Lung (tissue), 12 donors: Measurements from ENCODE around the gene CAPN13. TPM values are rescaled to one million over a fixed set of nuclear protein-coding genes. Genes with fewer than 3 reads are reported as not detected.

Experiments
- ATAC-seq: fragments of 200-7000 bp; cut with Tn5 transposase; one replicate; pipeline ENCODE4 v1.9.1; 2020; ENCODE audit warnings: moderate number of reproducible peaks; ENCODE audit not compliant: insufficient read depth, low FRiP score
- DNase-seq, 3 donors: peaks; one replicate each; pipeline ENCODE4 v3.0.0-alpha.2; 2013 to 2017
- H3K27ac ChIP-seq, 2 donors: one replicate each; pipeline ENCODE4 v1.5.1; 2013; ENCODE audit warnings: mild to moderate bottlenecking in 2 of 2, moderate library complexity in 2 of 2, control low read depth in 1 of 2, inconsistent platforms in 1 of 2, low read depth in 1 of 2, low read length in 1 of 2
- H3K27me3 ChIP-seq, 3 donors: one replicate each; pipeline ENCODE4 v1.5.1; 2013; ENCODE audit warnings: low read length in 2 of 3; ENCODE audit not compliant: control insufficient read depth in 3 of 3, insufficient read depth in 3 of 3
- H3K36me3 ChIP-seq, 4 donors: one replicate each; pipeline ENCODE4 v1.5.1; 2013; ENCODE audit warnings: low read length in 4 of 4, mild to moderate bottlenecking in 1 of 4, moderate library complexity in 1 of 4; ENCODE audit not compliant: control insufficient read depth in 4 of 4, insufficient read depth in 4 of 4
- H3K4me1 ChIP-seq, 5 donors: one replicate each; pipeline ENCODE4 v1.5.1; 2013; ENCODE audit warnings: low read length in 5 of 5, mild to moderate bottlenecking in 2 of 5, moderate library complexity in 1 of 5; ENCODE audit not compliant: control insufficient read depth in 5 of 5, insufficient read depth in 5 of 5
- H3K4me3 ChIP-seq: one replicate; pipeline ENCODE4 v1.5.1; 2013; ENCODE audit warnings: mild to moderate bottlenecking, control low read depth, moderate library complexity
- H3K9ac ChIP-seq, 2 donors: one replicate each; pipeline ENCODE4 v1.5.1; 2013; ENCODE audit warnings: low read length in 2 of 2, control low read depth in 1 of 2; ENCODE audit not compliant: insufficient read depth in 1 of 2
- H3K9me3 ChIP-seq, 4 donors: one replicate each; pipeline ENCODE4 v1.5.1; 2013; ENCODE audit warnings: low read length in 3 of 4, mild to moderate bottlenecking in 1 of 4, moderate library complexity in 1 of 4; ENCODE audit not compliant: control insufficient read depth in 4 of 4, insufficient read depth in 3 of 4
- CTCF ChIP-seq: IDR thresholded peaks from 2 replicates; pipeline ENCODE4 v1.5.1; 2012; ENCODE audit warnings: mild to moderate bottlenecking; ENCODE audit errors: control extremely low read depth, extremely low read depth
- WGBS, 2 donors: extraction: QIAGEN DNeasy Blood & Tissue Kit; methylation state at CpG; one replicate each; pipeline ENCODE4 v1.1.7; 2013; 5-methylcytosine and 5-hydroxymethylcytosine counted together
- polyA plus RNA-seq, 2 donors: library from polyadenylated mRNA; stranded (reverse); fragments of 200-250 nt; gene quantifications; one replicate each; pipeline ENCODE4 v1.2.1, GENCODE V29; 2013
- total RNA-seq, 2 donors: library from RNA; depleted of rRNA in 1 of 2; stranded (reverse); fragments of >200 nt in 1 of 2; gene quantifications; one replicate each; pipeline ENCODE4 v1.2.1, GENCODE V29; 2014 to 2021
- donor health status: control.
- donor health status: control.
- donor health status: Bipolar disorder and iron deficiency.
- donor health status: healthy.
- donor health status: DM: yes; HTN: yes; CAD: no.

Gene CAPN13
- total and polyA plus RNA-seq, 4 donors, result 6.6 to 31.6 (median 8.2) TPM

DNA sequence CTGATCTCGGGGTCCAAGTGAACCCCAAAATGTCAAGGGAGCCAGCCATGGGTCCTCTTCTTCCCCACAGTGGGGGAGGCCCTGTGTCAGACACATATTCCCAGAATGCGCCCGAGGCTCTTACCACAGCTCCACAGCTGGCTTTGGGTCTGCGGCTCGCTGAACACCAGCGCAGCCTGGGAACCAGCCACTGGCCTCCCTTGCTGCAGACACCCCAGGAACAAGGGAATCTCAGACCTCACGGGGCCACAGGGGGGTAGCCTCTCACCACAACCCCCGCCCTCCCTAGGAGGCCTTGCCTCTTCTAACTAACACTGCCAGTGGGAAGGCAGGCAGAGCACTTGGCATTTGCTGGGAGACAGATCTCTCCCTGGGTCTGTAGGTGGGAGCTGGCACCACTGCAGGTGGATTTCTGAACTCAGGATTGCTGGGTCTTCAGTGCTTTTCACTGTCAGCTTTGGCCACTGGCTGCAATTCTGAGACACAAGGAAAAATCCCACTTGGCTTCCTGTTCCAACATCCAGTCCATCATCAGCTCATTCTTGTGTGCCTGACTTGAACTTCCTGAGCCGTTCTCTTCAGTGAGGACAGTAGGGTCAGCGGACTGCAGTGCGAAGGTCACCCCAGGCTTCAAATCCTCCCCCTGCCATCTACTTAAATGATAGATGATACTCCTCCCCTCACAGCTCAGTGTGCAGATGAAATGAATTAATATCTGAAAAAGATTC is 128.7 kb downstream of the CAPN13 start:
- Histone ChIP-seq H3K36me3 (no peaks in the 10 kb centered on the region), H3K27ac (no peak overlapping the region), H3K9me3 (peaks cover 0 to 2% (median 0%) of the 10 kb centered on the region in 4 donors), H3K4me1 (no peaks in the 10 kb centered on the region), H3K4me3 (no peak overlapping the region), H3K27me3 (peaks cover 0 to 2% (median 0%) of the 10 kb centered on the region in 3 donors), H3K9ac (no peak overlapping the region)
- WGBS, 2 donors, result 84 to 85% methylated on average over 11 of the region's 11 CpGs
- ATAC-seq (no peak), DNase-seq (no peak)
- no peak for TF ChIP-seq CTCF

GRCh38 chr2:30677861-30678385 is 129.3 kb downstream of the CAPN13 start:
- no peak for TF ChIP-seq CTCF
- ATAC-seq, result no peak
- H3K27ac ChIP-seq, result no peak overlapping the region
- H3K27me3 ChIP-seq, result peaks cover 0 to 2% (median 0%) of the 10 kb centered on the region in 3 donors
- DNase-seq, result no peak
- H3K4me3 ChIP-seq, result no peak overlapping the region
- WGBS, 2 donors, result 91 to 94% methylated on average over 5 of the region's 5 CpGs
- no peaks in the 10 kb centered on the region for H3K36me3 ChIP-seq
- peaks cover 0 to 2% (median 0%) of the 10 kb centered on the region in 4 donors for H3K9me3 ChIP-seq
- H3K9ac ChIP-seq, result no peak overlapping the region
- no peaks in the 10 kb centered on the region for H3K4me1 ChIP-seq

GRCh38 chr2:30677231-30677630 is 130.0 kb downstream of the CAPN13 start:
- no peaks in the 10 kb centered on the region for H3K36me3 ChIP-seq
- ATAC-seq (no peak), DNase-seq (no peak)
- peaks cover 0 to 2% (median 0%) of the 10 kb centered on the region in 3 donors for H3K27me3 ChIP-seq
- peaks cover 0 to 2% (median 0%) of the 10 kb centered on the region in 4 donors for H3K9me3 ChIP-seq
- H3K4me3 ChIP-seq, result no peak overlapping the region
- H3K9ac ChIP-seq, result no peak overlapping the region
- no peaks in the 10 kb centered on the region for H3K4me1 ChIP-seq
- no peak for TF ChIP-seq CTCF
- H3K27ac ChIP-seq, result no peak overlapping the region
